ENCODE data around the gene FOXP1. TPM values are rescaled to one million over a fixed set of nuclear protein-coding genes. Genes with fewer than 3 reads are reported as not detected.

FOXP1 gene
- total RNA-seq, 1 experiment from 2014 or later: 58.4 TPM

- intact Hi-C loops (cut with micrococcal nuclease; ENCODE audit: unreplicated experiment): no loop called here
- no TSS peak for BruUV-seq (replicated peaks)
- ChIA-PET POLR2A (ENCODE audit: low non-redundant PET) (no interaction called here), CTCF (no interaction called here)
- no peak for TF ChIP-seq CTCF (conservative IDR thresholded peaks at IDR 0.05; ENCODE audit: low read depth, low read length)
- TF ChIP-seq EZH2 (IDR thresholded peaks at IDR 0.05; ENCODE audit: borderline replicate concordance, low read depth, low read length, poor library complexity, severe bottlenecking): no peak
- Histone ChIP-seq H3K27me3 (replicated peaks; ENCODE audit: insufficient read depth, low read depth, low read length, poor library complexity) (no peaks in the 10 kb centered on the region), H3K9me3 (ENCODE audit: low read depth, low read length, poor library complexity, severe bottlenecking) (no peaks in the 10 kb centered on the region), H3K4me3 (ENCODE audit: low read depth, low read length, poor library complexity, severe bottlenecking) (no peak overlapping the region), H3K27ac (ENCODE audit: low read depth, low read length, poor library complexity, severe bottlenecking) (no peak overlapping the region), H3K4me1 (ENCODE audit: insufficient read depth, low read length, poor library complexity, severe bottlenecking) (no peaks in the 10 kb centered on the region), H3K36me3 (ENCODE audit: insufficient read depth, low read length, poor library complexity, severe bottlenecking) (no peaks in the 10 kb centered on the region)
- DNase-seq (ENCODE audit: low spot score): no peak
These were observed 416.9 kb downstream of the FOXP1 start for GRCh38 chr3:71166339-71167240.

- H3K9me3 ChIP-seq (ENCODE audit: low read depth, low read length, poor library complexity, severe bottlenecking): no peaks in the 10 kb centered on the region
- H3K27ac ChIP-seq (ENCODE audit: low read depth, low read length, poor library complexity, severe bottlenecking): no peak overlapping the region
- ChIA-PET POLR2A (ENCODE audit: low non-redundant PET) (no interaction called here), CTCF (no interaction called here)
- H3K4me1 ChIP-seq (ENCODE audit: insufficient read depth, low read length, poor library complexity, severe bottlenecking): no peaks in the 10 kb centered on the region
- TF ChIP-seq EZH2 (IDR thresholded peaks at IDR 0.05; ENCODE audit: borderline replicate concordance, low read depth, low read length, poor library complexity, severe bottlenecking) (no peak), CTCF (conservative IDR thresholded peaks at IDR 0.05; ENCODE audit: low read depth, low read length) (no peak)
- H3K27me3 ChIP-seq (replicated peaks; ENCODE audit: insufficient read depth, low read depth, low read length, poor library complexity): no peaks in the 10 kb centered on the region
- DNase-seq (ENCODE audit: low spot score): no peak
- no TSS peak for BruUV-seq (replicated peaks)
- H3K4me3 ChIP-seq (ENCODE audit: low read depth, low read length, poor library complexity, severe bottlenecking): no peak overlapping the region
- H3K36me3 ChIP-seq (ENCODE audit: insufficient read depth, low read length, poor library complexity, severe bottlenecking): no peaks in the 10 kb centered on the region
- intact Hi-C loops (cut with micrococcal nuclease; ENCODE audit: unreplicated experiment): no loop called here
These were observed 418.6 kb downstream of the FOXP1 start for GRCh38 chr3:71164881-71165280.

GRCh38 chr3:71163198-71163918 is 420.2 kb downstream of the FOXP1 start:
- no peak overlapping the region for H3K4me3 ChIP-seq (ENCODE audit: low read depth, low read length, poor library complexity, severe bottlenecking)
- no peaks in the 10 kb centered on the region for H3K9me3 ChIP-seq (ENCODE audit: low read depth, low read length, poor library complexity, severe bottlenecking)
- no peaks in the 10 kb centered on the region for H3K27me3 ChIP-seq (replicated peaks; ENCODE audit: insufficient read depth, low read depth, low read length, poor library complexity)
- no peaks in the 10 kb centered on the region for H3K4me1 ChIP-seq (ENCODE audit: insufficient read depth, low read length, poor library complexity, severe bottlenecking)
- H3K27ac ChIP-seq (ENCODE audit: low read depth, low read length, poor library complexity, severe bottlenecking): no peak overlapping the region
- no peak for TF ChIP-seq EZH2 (IDR thresholded peaks at IDR 0.05; ENCODE audit: borderline replicate concordance, low read depth, low read length, poor library complexity, severe bottlenecking)
- TF ChIP-seq CTCF (conservative IDR thresholded peaks at IDR 0.05; ENCODE audit: low read depth, low read length): no peak
- ChIA-PET POLR2A (ENCODE audit: low non-redundant PET) (no interaction called here), CTCF (no interaction called here)
- intact Hi-C loops (cut with micrococcal nuclease; ENCODE audit: unreplicated experiment): no loop called here
- no peaks in the 10 kb centered on the region for H3K36me3 ChIP-seq (ENCODE audit: insufficient read depth, low read length, poor library complexity, severe bottlenecking)
- BruUV-seq (replicated peaks): no TSS peak
- no peak for DNase-seq (ENCODE audit: low spot score)
